Esophagus squamous epithelium (tissue), 4 donors: ENCODE data around the gene RREB1.

ENCODE experiments used
- POLR2A ChIP-seq, 4 donors: fragments of 450-650 bp; IDR thresholded peaks; one replicate each; pipeline ENCODE4 v1.6.1; 2017; ENCODE audit warnings: antibody characterized with exemption in 4 of 4, mild to moderate bottlenecking in 4 of 4, moderate library complexity in 3 of 4
- TF ChIP-seq, protein P1 (sequence below), 6 experiments: fragments of 450-650 bp in 4 of 6; fragments of 200-600 bp in 2 of 6; sonication (generic) in 2 of 6; IDR thresholded peaks; one replicate each; pipeline ENCODE4 v1.5.1; 2016 to 2019; ENCODE audit warnings: antibody characterized with exemption in 6 of 6, mild to moderate bottlenecking in 4 of 6, moderate library complexity in 4 of 6

- no peak for TF ChIP-seq POLR2A (IDR thresholded peaks at IDR 0.05)
- TF ChIP-seq, protein P1, sequence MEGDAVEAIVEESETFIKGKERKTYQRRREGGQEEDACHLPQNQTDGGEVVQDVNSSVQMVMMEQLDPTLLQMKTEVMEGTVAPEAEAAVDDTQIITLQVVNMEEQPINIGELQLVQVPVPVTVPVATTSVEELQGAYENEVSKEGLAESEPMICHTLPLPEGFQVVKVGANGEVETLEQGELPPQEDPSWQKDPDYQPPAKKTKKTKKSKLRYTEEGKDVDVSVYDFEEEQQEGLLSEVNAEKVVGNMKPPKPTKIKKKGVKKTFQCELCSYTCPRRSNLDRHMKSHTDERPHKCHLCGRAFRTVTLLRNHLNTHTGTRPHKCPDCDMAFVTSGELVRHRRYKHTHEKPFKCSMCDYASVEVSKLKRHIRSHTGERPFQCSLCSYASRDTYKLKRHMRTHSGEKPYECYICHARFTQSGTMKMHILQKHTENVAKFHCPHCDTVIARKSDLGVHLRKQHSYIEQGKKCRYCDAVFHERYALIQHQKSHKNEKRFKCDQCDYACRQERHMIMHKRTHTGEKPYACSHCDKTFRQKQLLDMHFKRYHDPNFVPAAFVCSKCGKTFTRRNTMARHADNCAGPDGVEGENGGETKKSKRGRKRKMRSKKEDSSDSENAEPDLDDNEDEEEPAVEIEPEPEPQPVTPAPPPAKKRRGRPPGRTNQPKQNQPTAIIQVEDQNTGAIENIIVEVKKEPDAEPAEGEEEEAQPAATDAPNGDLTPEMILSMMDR (IDR thresholded peaks at IDR 0.05) = no peak
These were observed 126.8 kb downstream of the RREB1 start for GRCh38 chr6:7234547-7234946.
